ENCODE results near the gene RPL4. TPM values are rescaled to one million over a fixed set of nuclear protein-coding genes. Genes with fewer than 3 reads are reported as not detected.

The RPL4 gene
- total RNA-seq, 6 donors from 2014 or later, result 807 to 2,526 (median 1,681) TPM

- Histone ChIP-seq H3K27me3 (no peaks in the 10 kb centered on the region), H3K9me3 (no peaks in the 10 kb centered on the region), H3K4me1 (no peaks in the 10 kb centered on the region), H3K36me3 (peaks cover 0 to 4% (median 0%) of the 10 kb centered on the region in 4 donors), H3K4me3 (no peak overlapping the region), H3K27ac (no peak overlapping the region)
- TF ChIP-seq POLR2AphosphoS5 (IDR thresholded peaks at IDR 0.05), result no peak
- no peak for TF ChIP-seq POLR2A (IDR thresholded peaks at IDR 0.05)
- TF ChIP-seq EP300 (IDR thresholded peaks at IDR 0.05), result no peak
- TF ChIP-seq CTCF (IDR thresholded peaks at IDR 0.05), result no peak
- WGBS, 2 donors, result 83 to 92% methylated on average over 3 of the region's 3 CpGs
- DNase-seq (no peak), ATAC-seq (ENCODE audit: low FRiP score in 2 of 2) (no peak)
Measured at GRCh38 chr15:66459818-66460615, 44.6 kb downstream of the RPL4 start.

- ATAC-seq (ENCODE audit: low FRiP score in 2 of 2) (no peak), DNase-seq (no peak)
- WGBS, 2 donors, result 80 to 82% methylated on average over 3 of the region's 3 CpGs
- Histone ChIP-seq H3K27ac (no peak overlapping the region), H3K27me3 (no peaks in the 10 kb centered on the region), H3K9me3 (no peaks in the 10 kb centered on the region), H3K4me3 (no peak overlapping the region), H3K4me1 (no peaks in the 10 kb centered on the region), H3K36me3 (peaks cover 0 to 7% (median 0%) of the 10 kb centered on the region in 4 donors)
- TF ChIP-seq POLR2AphosphoS5 (IDR thresholded peaks at IDR 0.05), result no peak
- no peak for TF ChIP-seq EP300 (IDR thresholded peaks at IDR 0.05)
- TF ChIP-seq POLR2A (IDR thresholded peaks at IDR 0.05), result no peak
- TF ChIP-seq CTCF (IDR thresholded peaks at IDR 0.05), result no peak
Measured at GRCh38 chr15:66456211-66456610, 48.4 kb downstream of the RPL4 start.

GRCh38 chr15:66454143-66454542, 50.5 kb downstream of the RPL4 start:
- peak in 1 of 2 donors; percentile 28 for ATAC-seq (ENCODE audit: low FRiP score in 2 of 2)
- DNase-seq, result no peak
- WGBS, 2 donors, result 81 to 92% methylated on average over 2 of the region's 2 CpGs
- H3K4me3 ChIP-seq, result no peak overlapping the region
- TF ChIP-seq CTCF (IDR thresholded peaks at IDR 0.05) (no peak), EP300 (IDR thresholded peaks at IDR 0.05) (no peak), POLR2AphosphoS5 (IDR thresholded peaks at IDR 0.05) (no peak), POLR2A (IDR thresholded peaks at IDR 0.05) (no peak)
- H3K9me3 ChIP-seq, result no peaks in the 10 kb centered on the region
- no peaks in the 10 kb centered on the region for H3K27me3 ChIP-seq
- peaks cover 0 to 7% (median 0%) of the 10 kb centered on the region in 4 donors for H3K36me3 ChIP-seq
- no peak overlapping the region for H3K27ac ChIP-seq
- H3K4me1 ChIP-seq, result no peaks in the 10 kb centered on the region

- 80 to 89% methylated on average over 1 of the region's 1 CpG for WGBS, 2 donors
- DNase-seq (peak in 1 of 2 donors; percentile 22), ATAC-seq (ENCODE audit: low FRiP score in 2 of 2) (peak in 1 of 2 donors; percentile 31)
- Histone ChIP-seq H3K4me3 (no peak overlapping the region), H3K9me3 (no peaks in the 10 kb centered on the region), H3K27ac (no peak overlapping the region), H3K4me1 (no peaks in the 10 kb centered on the region), H3K27me3 (no peaks in the 10 kb centered on the region), H3K36me3 (peaks cover 0 to 11% (median 0%) of the 10 kb centered on the region in 4 donors)
- TF ChIP-seq CTCF (IDR thresholded peaks at IDR 0.05), result no peak
- TF ChIP-seq POLR2AphosphoS5 (IDR thresholded peaks at IDR 0.05), result no peak
- no peak for TF ChIP-seq EP300 (IDR thresholded peaks at IDR 0.05)
- TF ChIP-seq POLR2A (IDR thresholded peaks at IDR 0.05), result no peak
Measured at GRCh38 chr15:66452971-66453580, 51.6 kb downstream of the RPL4 start.

Data from upper lobe of left lung (tissue), 6 donors.